AG04449 (cell line): ENCODE data around the gene PCLO.

Experiments
- CTCF ChIA-PET: fragments of 350-600 bp; formaldehyde crosslinking; extraction: SDS; loops from one replicate; lab custom pipeline; 2021; ENCODE audit warnings: antibody characterized with exemption; lab: Yijun Ruan, JAX
- POLR2A ChIA-PET: fragments of 400-600, 350-600 bp; formaldehyde crosslinking; extraction: SDS; loops from one replicate; lab custom pipeline; 2020; ENCODE audit warnings: antibody characterized with exemption, inconsistent platforms; lab: Yijun Ruan, JAX
- DNase-seq: peaks from one replicate; pipeline ENCODE4 v3.0.0-alpha.2; 2010; ENCODE audit warnings: low read depth, low spot score
- H3K4me3 ChIP-seq: 2 replicates; pipeline ENCODE4 v1.5.1; 2011; ENCODE audit warnings: low read depth, mild to moderate bottlenecking, control low read depth, low read length
- CTCF ChIP-seq: IDR thresholded peaks from one replicate; pipeline ENCODE4 v1.5.1; 2011; ENCODE audit warnings: mild to moderate bottlenecking, moderate library complexity, low read length, control low read depth, inconsistent platforms; ENCODE audit not compliant: insufficient read depth; ENCODE audit errors: missing control alignments

The PCLO gene

GRCh38 chr7:83072576-83073517, 89.8 kb downstream of the PCLO start:
- TF ChIP-seq CTCF: no peak
- ChIA-PET POLR2A (no interaction called here), CTCF (interaction anchor here (1.1 kb wide), 1 partner anchor 10 kb away, joined by 3 read pairs; no protein-coding TSS in a partner anchor)
- DNase-seq: no peak
- H3K4me3 ChIP-seq: no peak overlapping the region

- ChIA-PET POLR2A (no interaction called here), CTCF (no interaction called here)
- H3K4me3 ChIP-seq: no peak overlapping the region
- TF ChIP-seq CTCF: no peak
- no peak for DNase-seq
These were observed 97.0 kb downstream of the PCLO start for GRCh38 chr7:83065714-83066113.

GRCh38 chr7:83060218-83060617, 102.5 kb downstream of the PCLO start:
- H3K4me3 ChIP-seq: no peak overlapping the region
- DNase-seq: no peak
- ChIA-PET POLR2A (no interaction called here), CTCF (no interaction called here)
- no peak for TF ChIP-seq CTCF

- POLR2A ChIA-PET: no interaction called here
These were observed 104.0 kb downstream of the PCLO start for GRCh38 chr7:83058667-83059066.

GRCh38 chr7:83055197-83055596, 107.5 kb downstream of the PCLO start:
- ChIA-PET CTCF (no interaction called here), POLR2A (no interaction called here)
- no peak for TF ChIP-seq CTCF
- no peak overlapping the region for H3K4me3 ChIP-seq
- no peak for DNase-seq

More at GRCh38 chr7:83058667-83059066, 104.0 kb downstream of the PCLO start:
- CTCF ChIA-PET: no interaction called here
- no peak overlapping the region for H3K4me3 ChIP-seq
- no peak for TF ChIP-seq CTCF
- DNase-seq: no peak

GRCh38 chr7:83054472-83054871, 108.2 kb downstream of the PCLO start:
- no peak for TF ChIP-seq CTCF
- no peak for DNase-seq
- ChIA-PET CTCF (no interaction called here), POLR2A (no interaction called here)
- no peak overlapping the region for H3K4me3 ChIP-seq
